GM19397 (cell line): ENCODE measurements around the gene PPP1R12B.
"Not testable (repeated sequence)": the region's sequence is repeated elsewhere in the genome, so short reads cannot be mapped to it uniquely, and the experiment has no call there.

Experiments used
- ATAC-seq: cut with Tn5 transposase; IDR thresholded peaks from one replicate; pipeline ENCODE4 v1.9.1; 2021; ENCODE audit warnings: mild to moderate bottlenecking, moderate library complexity; ENCODE audit not compliant: unreplicated experiment

PPP1R12B gene

DNA sequence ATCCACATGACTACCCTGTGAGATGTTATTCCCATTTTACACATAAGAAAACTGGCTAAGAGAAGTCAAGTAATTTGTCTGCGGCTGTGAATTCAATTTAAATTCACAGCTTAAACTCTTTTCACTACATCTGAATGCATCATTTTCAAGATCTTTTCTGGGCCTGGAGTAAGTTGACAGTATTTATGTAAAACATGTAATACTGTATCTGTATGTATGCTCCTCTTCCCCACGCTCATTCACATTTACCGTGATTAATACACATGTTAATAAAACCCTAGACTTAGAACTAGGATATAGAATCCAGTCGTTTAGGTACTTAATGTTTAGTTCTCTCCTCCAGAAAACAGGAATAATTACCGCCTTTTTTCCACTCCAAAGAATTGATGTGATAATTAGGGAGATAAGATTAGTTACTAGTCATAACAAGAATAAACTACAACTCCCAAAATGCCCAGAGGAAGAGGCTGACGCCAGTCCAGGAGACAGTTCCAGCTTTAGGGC, 442 bp upstream of the PPP1R12B start:
- no peak for ATAC-seq

DNA sequence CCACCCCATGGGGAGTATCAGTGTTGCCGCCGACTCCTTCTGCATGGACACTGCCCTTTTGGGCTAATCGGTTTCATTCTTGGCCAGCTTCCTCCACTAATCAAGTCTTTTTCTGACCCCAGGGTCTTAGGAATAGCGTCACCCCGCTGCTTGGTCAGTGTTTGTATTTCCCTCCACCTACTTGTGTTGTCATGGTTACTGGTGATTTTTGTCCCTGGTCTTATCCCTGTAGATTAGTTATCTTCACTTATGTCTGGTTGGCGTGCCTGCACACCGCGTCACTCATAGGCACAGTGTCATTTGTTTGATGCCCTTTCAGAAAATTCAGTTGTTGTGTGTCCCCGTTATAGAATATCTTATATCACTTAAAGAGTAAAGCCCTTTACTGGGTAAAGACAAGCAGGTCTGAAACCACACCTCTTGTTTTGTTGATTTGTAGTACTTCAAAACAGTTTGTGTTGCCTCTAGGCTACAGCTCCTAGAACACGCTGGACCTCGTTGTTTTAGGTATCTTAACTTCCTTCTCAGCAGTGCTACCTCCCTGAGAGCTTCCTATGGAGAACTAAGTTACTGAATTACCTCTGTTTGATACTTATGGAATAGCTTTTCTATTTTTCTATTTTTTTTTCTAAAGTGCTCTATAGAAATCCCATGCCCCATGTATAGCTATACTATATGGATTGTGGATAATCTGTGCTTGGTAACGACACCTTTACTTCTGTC, 868 bp downstream of the PPP1R12B start:
- no peak for ATAC-seq

- ATAC-seq = no peak
Observed at GRCh38 chr1:202351725-202352124, 3.2 kb downstream of the PPP1R12B start.

- ATAC-seq = not testable (repeated sequence)
Observed at GRCh38 chr1:202352583-202353197, 4.2 kb downstream of the PPP1R12B start.

GRCh38 chr1:202355944-202356553, 7.5 kb downstream of the PPP1R12B start:
- no peak for ATAC-seq

GRCh38 chr1:202357506-202357905, 9.0 kb downstream of the PPP1R12B start:
- ATAC-seq = no peak

- ATAC-seq = no peak
Observed at GRCh38 chr1:202361224-202361623, 12.7 kb downstream of the PPP1R12B start.

DNA sequence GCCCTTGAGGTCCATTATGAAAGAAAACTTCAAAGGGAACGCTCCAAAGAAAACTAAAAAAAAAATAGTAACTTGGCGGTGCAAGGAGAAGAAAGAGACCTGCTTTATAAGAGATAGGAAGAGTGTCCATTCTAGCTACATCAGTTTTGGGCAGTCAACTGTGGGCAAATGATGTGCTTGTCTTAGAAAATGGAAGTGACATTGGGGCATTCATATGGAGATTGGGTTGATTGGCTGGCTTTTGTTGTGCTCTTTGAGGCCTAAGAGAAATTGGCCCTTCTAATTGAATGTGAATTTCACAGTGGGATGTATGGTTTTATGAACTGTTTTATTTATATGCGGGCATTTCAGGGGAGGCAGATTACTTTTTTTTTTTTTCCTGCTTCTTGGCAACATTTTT, 13.2 kb downstream of the PPP1R12B start:
- ATAC-seq = no peak

GRCh38 chr1:202362212-202362611, 13.7 kb downstream of the PPP1R12B start:
- no peak for ATAC-seq

DNA sequence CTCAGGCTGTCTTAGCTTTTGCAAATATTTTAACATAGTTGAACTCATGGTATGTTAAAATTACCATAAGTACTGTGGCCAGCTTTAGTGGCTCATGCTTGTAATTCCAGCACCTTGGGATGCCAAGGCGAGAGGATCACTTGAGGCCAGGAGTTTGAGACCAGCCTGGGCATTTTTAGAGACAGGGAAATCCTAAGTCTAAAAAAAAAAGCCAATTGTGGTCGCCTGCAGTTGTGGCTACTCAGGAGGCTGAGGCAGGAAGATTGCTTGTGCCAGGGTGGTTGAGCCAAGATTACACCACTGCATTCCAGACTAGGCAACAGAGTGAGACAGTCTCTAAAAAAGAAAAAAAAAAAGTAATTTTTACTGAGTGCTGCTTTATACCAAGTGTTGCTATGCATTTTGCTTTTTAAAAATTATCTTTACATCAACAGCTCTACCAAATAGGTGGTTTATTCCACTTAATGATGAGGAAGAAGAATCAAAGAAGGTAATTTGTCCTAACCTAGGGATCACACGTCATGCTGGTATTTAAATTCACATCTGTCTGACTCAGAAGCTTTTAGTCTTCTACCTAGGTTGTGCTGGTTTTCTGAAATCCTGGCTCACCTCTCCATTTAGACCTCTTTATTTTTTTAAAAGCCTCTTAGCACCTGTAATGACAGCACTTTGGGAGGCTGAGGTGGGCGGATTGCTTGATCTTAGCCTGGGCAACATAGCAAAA, 16.8 kb downstream of the PPP1R12B start:
- no peak for ATAC-seq

GRCh38 chr1:202367271-202367670, 18.8 kb downstream of the PPP1R12B start:
- no peak for ATAC-seq

DNA sequence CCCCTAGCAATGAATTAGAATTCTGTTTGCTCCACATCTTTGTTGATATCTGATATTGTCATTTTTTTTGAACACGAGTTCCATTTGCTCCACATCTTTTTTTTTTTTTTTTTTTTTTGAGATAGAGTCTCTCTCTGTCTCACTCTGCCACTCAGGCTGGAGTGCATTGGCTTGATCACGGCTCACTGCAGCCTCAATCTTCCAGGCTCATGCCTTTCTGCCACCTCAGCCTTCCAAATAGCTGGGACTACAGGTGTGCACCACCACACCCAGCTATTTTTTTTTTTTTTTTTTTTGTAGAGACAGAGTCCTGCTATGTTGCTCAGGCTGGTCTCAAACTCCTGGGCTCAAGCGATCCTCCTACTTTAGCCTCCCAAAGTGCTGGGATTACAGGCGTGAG, 22.4 kb downstream of the PPP1R12B start:
- ATAC-seq = not testable (repeated sequence)

- no peak for ATAC-seq
Observed at GRCh38 chr1:202374099-202374498, 25.6 kb downstream of the PPP1R12B start.

DNA sequence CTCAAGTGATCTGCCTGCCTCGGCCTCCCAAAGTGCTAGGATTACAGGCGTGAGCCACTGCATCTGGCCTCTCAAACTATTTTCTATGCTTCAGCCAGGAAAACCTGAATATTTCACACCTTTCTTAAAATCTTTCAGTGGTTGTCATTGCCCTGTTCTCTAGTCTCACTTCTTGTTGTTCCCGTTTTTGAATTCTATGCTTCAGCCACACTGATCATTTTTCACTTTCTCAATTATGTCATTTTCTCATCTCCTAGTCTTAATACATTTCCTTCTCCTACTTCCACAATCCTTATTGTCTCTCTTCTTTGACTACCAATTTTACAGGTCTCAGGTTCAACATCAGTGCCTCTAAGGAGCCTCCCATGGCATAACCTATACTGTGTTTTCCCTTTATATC, 26.7 kb downstream of the PPP1R12B start:
- ATAC-seq = not testable (repeated sequence)

DNA sequence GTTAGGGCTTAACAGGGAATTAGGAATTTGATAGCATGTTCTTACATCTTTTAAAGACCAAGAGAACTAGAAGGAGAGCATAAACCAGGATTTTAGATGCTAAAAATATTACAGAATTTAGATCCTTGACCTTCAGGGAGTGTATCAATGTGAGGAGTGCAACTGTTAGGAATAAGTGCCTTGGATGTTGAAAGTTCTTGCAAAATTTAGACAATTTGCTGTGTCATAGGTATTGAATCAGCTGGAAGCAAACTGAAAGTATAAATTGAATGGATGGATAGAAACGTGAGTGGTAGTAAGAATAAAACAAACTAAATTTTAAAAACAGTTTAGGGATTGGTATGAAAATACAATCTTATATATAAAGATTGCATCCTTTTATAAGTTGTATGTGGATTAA, 27.7 kb downstream of the PPP1R12B start:
- ATAC-seq = no peak

DNA sequence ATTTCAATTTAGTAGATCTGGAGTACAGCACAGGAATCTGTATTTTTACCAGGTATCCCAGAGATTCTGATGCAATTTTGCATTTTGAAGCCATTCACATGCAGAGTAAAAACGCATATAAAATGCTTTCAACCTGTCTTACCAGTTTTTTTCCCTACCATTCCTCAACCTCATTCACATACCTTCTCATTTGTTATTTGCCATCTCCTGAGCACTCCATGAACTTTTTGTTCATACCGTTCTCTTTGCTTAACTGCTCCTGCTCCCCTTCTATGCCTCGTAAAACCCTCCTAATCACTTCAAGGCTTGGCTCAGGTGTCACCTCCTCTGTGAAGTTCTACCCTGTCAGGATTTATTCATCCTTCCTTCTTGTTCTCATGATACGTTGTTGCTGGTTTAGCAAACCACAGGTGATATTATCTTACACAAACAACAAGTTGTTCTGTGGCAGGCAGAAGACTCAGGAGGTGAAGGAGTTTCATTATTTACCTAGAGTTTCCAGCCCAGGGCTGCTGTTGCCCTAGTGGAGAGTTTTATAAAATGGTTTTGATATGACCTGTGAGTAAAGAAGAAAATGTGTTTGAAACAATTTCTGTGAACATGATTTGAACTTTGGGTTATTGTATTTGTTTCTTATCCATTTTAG, 31.5 kb downstream of the PPP1R12B start:
- not testable (repeated sequence) for ATAC-seq

DNA sequence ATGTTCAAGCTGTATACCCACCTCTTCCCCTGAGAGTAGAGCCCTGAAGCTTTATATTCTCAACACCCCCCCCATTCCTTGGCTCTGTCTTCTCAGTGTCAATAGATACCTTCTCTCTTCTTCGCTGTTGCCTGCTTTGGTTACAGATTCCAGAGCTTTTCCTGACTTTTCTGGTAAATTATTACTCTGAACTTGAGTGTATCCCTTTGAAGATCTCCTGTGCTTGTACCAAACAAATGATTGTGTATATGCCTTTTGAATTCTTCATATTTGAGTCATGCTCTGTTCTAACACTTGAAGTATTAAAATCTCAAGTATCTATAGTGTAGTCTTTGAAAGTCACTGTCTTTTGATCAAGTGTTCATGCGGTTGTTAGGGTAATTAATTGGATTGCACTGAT, 32.0 kb downstream of the PPP1R12B start:
- not testable (repeated sequence) for ATAC-seq

- not testable (repeated sequence) for ATAC-seq
Observed at GRCh38 chr1:202381867-202382266, 33.4 kb downstream of the PPP1R12B start.

GRCh38 chr1:202395831-202396230, 47.3 kb downstream of the PPP1R12B start:
- ATAC-seq = not testable (repeated sequence)

- no peak for ATAC-seq
Observed at GRCh38 chr1:202397256-202397655, 48.8 kb downstream of the PPP1R12B start.

GRCh38 chr1:202398439-202398838, 49.9 kb downstream of the PPP1R12B start:
- not testable (repeated sequence) for ATAC-seq
